NCI-H446 treated with DMSO at 0.1 percent for 48 hours (cell line): Measurements from ENCODE around the gene RAD51D.
A peak's percentile ranks its signal among the peaks of the same experiment; 100 is the strongest.
"Not testable (repeated sequence)": the region's sequence is repeated elsewhere in the genome, so short reads cannot be mapped to it uniquely, and the experiment has no call there.

Experiments used
- DNase-seq: peaks from one replicate; lab custom pipeline; 2025; lab: John Stamatoyannopoulos, UW

The RAD51D gene

GRCh38 chr17:35141681-35142466 is 22.2 kb upstream of the RAD51D start, which contains the start of gene NLE1:
TSS of gene NLE1 (minus strand) at chr17:35142303. CDS start at chr17:35142275, 28 bp downstream.
- DNase-seq, result peak; percentile 41

GRCh38 chr17:35138218-35138617 is 18.6 kb upstream of the RAD51D start:
- no peak for DNase-seq

- no peak for DNase-seq
Observed at GRCh38 chr17:35135322-35135721, 15.7 kb upstream of the RAD51D start.

GRCh38 chr17:35132816-35133550 is 13.3 kb upstream of the RAD51D start:
- no peak for DNase-seq

GRCh38 chr17:35132099-35132498 is 12.4 kb upstream of the RAD51D start:
- DNase-seq, result no peak

- DNase-seq, result no peak
Observed at GRCh38 chr17:35130392-35130791, 10.7 kb upstream of the RAD51D start.

GRCh38 chr17:35129973-35130351 is 10.3 kb upstream of the RAD51D start:
- DNase-seq, result no peak

GRCh38 chr17:35129154-35129972 is 9.7 kb upstream of the RAD51D start:
- DNase-seq, result no peak

- no peak for DNase-seq
Observed at GRCh38 chr17:35127751-35128514, 8.3 kb upstream of the RAD51D start.

- DNase-seq, result no peak
Observed at GRCh38 chr17:35121315-35121714, 1.7 kb upstream of the RAD51D start, which contains the start of gene FNDC8. TSS of gene FNDC8 (plus strand) at chr17:35121615. CDS start at chr17:35121694, 79 bp downstream.

- DNase-seq, result peak; percentile 1
Observed at GRCh38 chr17:35117984-35118383, 1.7 kb downstream of the RAD51D start.

GRCh38 chr17:35116845-35117244 is 2.8 kb downstream of the RAD51D start:
- DNase-seq, result no peak

- not testable (repeated sequence) for DNase-seq
Observed at GRCh38 chr17:35110791-35111190, 8.9 kb downstream of the RAD51D start.

- no peak for DNase-seq
Observed at GRCh38 chr17:35104844-35105450, 14.7 kb downstream of the RAD51D start.

GRCh38 chr17:35103271-35103670 is 16.4 kb downstream of the RAD51D start:
- DNase-seq, result no peak

GRCh38 chr17:35101725-35102124 is 17.9 kb downstream of the RAD51D start:
- no peak for DNase-seq

GRCh38 chr17:35101036-35101435 is 18.6 kb downstream of the RAD51D start:
- no peak for DNase-seq

- DNase-seq, result no peak
Observed at GRCh38 chr17:35099908-35100307, 19.8 kb downstream of the RAD51D start.

- no peak for DNase-seq
Observed at GRCh38 chr17:35097776-35098175, 21.9 kb downstream of the RAD51D start.

GRCh38 chr17:35095741-35096140 is 23.9 kb downstream of the RAD51D start:
- DNase-seq, result no peak

- no peak for DNase-seq
Observed at GRCh38 chr17:35094902-35095301, 24.8 kb downstream of the RAD51D start.
